GM19035 (cell line): ENCODE data around the gene KCTD5.
"Not testable (repeated sequence)": the region's sequence is repeated elsewhere in the genome, so short reads cannot be mapped to it uniquely, and the experiment has no call there.

Experiments
- ATAC-seq: cut with Tn5 transposase; IDR thresholded peaks from one replicate; pipeline ENCODE4 v1.9.1; 2021; ENCODE audit not compliant: unreplicated experiment

The KCTD5 gene

DNA sequence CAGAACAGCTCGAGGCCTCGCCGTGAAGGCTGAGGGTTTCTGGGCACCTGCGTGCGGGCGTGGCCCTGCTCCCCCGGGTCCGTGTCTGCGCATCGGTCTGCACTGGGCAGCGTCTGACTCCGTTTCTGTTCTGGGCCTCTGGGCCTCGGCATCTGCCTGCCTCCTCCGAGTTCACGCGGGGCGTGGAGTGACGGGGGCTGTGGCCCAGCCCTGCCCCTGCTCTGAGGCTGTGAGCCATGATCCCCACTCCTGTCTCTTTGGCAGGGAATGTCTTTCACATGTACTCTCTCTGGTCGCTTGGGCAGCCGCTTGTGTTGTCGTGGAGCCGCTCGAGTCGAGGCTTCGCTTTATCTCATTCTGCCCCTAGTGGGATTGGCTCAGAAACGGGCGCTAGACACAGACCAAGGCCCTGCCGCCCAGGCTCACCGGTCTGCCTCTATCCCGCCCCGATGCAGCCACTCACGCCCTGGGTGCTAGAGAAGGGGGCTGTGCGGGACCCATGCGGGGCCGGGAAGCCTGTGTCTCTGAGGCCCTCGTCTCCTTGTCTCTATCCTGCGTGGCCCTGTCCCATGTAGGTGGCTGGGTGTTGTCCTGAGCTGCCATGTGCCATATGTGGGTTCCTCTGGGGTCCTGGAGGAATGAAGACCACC is 14.4 kb downstream of the KCTD5 start:
- not testable (repeated sequence) for ATAC-seq

GRCh38 chr16:2697401-2697948 is 15.2 kb downstream of the KCTD5 start:
- no peak for ATAC-seq

GRCh38 chr16:2698103-2698870 is 16.0 kb downstream of the KCTD5 start:
- no peak for ATAC-seq

- no peak for ATAC-seq
Observed at GRCh38 chr16:2698965-2699750, 16.8 kb downstream of the KCTD5 start.

DNA sequence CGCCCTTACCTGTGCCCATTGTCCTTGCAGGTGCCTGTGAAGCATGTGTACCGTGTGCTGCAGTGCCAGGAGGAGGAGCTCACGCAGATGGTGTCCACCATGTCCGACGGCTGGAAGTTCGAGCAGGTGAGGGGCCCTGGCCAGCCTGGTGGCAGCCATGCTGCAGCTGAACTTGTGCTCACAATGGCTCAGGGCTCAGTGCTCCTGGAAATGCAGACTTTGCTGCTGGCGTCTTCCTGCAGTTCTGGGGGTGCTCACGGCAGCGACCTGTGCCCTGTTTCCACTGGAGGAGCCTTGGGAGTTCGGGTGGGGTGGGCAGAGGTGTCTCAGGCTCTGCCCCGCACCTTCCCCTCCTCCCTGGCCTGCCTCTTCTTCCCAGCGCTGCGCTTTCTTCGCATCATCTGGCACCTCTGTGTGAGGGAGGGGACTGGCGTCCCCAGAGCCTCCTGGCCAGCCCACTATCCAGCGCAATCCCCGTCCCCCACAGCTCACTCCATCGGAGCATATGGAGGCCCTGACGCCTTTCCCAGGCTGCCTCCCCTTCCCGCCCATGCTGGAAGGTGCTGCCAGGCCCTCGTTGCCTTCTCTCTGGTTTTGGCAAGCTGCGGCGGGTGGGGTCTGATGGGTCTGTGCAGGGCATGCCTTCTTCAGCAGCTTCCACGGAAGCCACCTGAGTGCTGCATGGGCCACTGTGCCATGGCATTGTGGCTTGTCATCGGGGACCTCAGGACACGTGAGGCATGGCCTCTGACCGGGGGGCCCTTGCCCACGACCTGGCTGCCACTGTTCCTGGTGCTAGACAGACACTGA is 17.7 kb downstream of the KCTD5 start:
- ATAC-seq = no peak

DNA sequence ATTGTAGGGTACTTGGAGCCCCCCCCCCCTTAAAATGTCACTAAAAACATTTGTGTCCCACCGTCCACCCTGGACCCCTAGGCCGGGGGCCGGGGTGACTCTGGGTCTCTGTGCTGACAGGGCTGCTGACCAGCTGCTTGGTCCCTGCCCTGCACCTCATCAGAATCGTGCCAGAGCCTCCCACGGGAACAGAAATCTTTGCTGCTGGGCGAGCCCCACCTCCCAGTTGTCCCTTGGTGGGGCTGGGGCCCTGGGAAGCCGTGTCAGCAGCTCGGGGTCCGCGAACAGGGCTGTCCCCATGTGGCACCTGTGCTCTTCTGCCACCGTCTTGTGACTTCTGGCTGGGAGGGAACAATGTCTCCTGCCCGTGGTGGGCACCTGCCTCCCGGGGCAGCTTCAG is 18.5 kb downstream of the KCTD5 start:
- no peak for ATAC-seq

DNA sequence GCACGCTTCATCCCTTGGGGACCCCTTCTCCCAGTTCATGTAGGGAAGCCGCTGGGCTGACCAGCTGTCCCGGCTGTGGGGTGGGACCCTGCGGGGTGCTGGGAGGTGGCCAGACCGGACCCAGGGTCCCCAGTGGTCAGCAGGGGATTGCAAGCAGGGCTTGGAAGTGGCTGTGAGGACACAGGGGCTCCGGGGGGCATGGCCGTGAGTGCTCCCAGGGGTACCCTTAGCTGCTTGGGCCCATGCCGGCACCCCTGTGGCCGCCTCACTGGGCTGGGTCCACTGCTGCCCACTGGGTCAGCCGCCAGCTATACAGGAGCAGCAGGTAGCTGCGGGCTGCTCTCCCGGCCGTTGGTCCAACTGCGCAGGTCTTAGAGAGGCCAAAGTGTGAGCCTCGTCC is 18.9 kb downstream of the KCTD5 start:
- ATAC-seq = no peak

DNA sequence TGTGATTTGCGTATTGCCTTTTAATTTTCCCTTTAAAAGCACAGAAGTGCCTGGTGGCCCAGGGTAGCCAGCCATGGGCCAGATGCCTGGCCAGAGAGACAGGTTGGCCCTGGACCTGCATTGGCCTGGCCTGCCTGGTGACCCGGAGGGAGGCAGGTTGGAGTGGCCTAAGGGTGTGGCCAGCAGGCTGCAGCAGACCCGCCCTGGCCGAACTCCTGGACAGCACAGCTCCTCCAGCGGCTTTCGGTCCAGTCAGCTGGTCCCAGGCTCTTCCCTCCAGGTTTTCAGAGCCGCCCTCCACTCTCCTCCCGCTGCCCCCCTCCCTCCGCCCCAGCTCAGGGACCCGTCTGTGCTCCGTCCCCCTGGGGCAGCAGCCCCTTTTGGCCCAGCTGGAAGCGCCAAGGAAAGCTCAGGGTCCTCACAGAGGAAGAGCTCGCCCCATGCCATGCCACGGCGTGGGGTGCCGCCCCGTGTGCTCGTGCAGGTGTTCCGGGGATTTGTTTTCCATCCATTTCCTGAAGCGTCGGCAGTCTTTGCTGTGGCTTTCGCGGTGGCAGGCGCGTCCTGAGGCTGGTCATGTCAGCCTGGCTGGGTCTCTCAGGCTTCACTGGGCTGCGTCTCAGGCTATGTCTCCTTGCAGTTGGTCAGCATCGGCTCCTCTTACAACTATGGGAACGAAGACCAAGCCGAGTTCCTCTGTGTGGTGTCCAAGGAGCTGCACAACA is 19.6 kb downstream of the KCTD5 start:
- ATAC-seq = no peak

DNA sequence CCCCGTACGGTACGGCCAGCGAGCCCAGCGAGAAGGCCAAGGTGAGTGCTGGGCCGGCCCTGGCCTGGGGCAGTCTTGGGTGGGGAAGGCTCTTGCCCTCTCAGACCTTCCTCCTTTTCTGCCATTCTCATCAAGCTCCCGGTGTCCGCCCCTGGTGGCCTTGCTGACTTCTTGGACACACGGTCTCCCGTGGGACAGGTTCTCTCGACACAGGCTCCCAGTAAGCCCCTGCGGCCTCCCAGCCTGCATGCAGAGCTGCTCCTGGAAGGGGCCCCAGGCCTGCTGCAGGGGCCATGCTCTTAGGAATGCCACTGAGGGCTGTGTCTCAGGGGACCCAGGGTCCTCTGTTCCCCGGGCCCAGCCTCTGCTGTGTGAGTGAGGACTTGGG is 20.1 kb downstream of the KCTD5 start:
- ATAC-seq = no peak

GRCh38 chr16:2702871-2703745 is 20.8 kb downstream of the KCTD5 start:
- ATAC-seq = no peak

DNA sequence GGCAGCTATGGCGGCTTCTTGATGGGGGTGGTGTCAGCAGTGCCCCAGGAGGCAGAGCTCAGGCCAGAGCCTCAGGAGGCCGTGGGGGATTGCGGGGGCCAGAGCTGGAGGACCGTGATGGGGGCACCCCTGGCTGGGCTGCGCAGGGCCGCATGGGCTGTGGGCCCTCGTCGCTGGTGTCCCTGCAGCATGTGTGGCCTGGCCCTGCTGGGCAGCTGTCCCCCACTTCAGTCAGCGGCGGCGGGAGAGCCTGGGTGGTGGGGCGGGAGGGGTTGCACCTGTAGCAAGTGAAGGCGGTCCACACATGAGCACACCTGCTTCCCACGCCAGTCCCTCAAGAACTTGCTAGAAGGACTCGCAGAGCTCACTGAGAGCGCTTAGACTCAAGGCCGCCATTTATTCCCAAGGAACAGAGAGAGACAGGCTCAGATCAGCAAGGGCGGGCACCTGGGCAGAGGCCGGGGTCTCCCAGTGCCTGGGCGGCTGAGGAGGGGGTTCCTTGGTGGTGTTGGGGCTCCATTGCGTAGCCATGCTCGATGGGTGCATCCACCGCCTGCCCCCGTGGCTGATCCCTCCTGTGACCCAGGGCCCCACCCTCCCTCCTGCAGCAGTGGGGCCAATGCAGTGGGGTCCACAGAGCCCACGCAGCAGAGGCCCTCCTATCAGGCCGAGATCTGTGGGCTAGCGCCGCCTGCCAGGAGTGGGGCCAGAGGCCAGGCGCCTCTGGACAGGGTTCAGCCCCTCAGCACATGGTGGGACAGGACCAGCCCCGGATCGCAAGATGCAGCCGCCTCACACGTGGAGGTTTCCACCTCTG is 22.1 kb downstream of the KCTD5 start:
- ATAC-seq = no peak

DNA sequence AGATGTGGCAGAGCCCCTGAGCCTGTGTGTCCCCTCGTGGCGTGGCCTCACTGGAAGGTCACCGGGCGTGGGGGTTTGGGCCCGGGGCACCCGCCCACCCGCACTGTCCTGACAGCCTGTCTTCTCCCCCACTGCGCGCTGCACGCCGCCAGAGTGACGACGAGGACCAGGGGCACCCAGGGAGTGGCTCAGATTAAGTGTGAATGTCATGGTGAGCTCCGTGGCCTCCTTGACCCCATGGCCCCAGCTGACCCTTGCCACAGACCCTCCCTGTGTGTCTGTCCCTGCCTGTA is 22.6 kb downstream of the KCTD5 start:
- no peak for ATAC-seq

DNA sequence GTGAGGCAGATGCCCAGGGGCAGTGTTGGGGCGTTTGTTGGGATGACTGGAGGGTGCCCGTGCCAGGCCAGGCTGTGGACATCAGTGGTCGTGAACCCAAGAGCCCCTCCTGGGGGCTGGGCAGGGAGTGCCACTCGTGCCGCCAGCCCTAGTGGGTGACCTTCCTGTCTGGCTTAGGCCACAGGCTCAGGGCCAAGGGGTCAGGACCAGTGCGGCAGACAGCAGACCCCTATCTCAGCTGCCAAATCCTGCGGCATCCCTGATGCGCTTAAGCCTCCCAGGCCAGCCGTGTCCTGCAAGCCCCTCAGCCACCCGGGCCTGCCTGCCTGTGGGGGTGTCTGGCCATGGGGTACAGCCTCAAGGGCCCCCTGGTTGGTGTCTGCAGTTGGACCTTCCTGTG is 23.0 kb downstream of the KCTD5 start:
- ATAC-seq = no peak

- ATAC-seq = no peak
Observed at GRCh38 chr16:2706085-2706484, 23.8 kb downstream of the KCTD5 start.

GRCh38 chr16:2706611-2707311 is 24.4 kb downstream of the KCTD5 start:
- no peak for ATAC-seq

GRCh38 chr16:2707368-2708289 is 25.3 kb downstream of the KCTD5 start:
- ATAC-seq = no peak

- no peak for ATAC-seq
Observed at GRCh38 chr16:2708290-2708639, 25.9 kb downstream of the KCTD5 start.
